Uterus (tissue), 4 donors: ENCODE results near the gene NDUFS2. TPM values are rescaled to one million over a fixed set of nuclear protein-coding genes. Genes with fewer than 3 reads are reported as not detected.

ENCODE experiments used
- DNase-seq, 2 donors: peaks; one replicate each; pipeline ENCODE4 v3.0.0-alpha.2; 2019 to 2020
- H3K27ac ChIP-seq, 2 donors: fragments of 200-600 bp; sonication (generic); 1 replicate in 1 of 2; 2 replicates in 1 of 2; pipeline ENCODE4 v1.5.1; 2016 to 2018
- H3K27me3 ChIP-seq, 2 donors: fragments of 200-600 bp; sonication (generic); one replicate each; pipeline ENCODE4 v1.5.1; 2018 to 2019; ENCODE audit warnings: control low read depth in 1 of 2
- H3K36me3 ChIP-seq, 2 donors: fragments of 200-600 bp; sonication (generic); one replicate each; pipeline ENCODE4 v1.5.1; 2019; ENCODE audit warnings: control low read depth in 1 of 2
- H3K4me1 ChIP-seq, 2 donors: fragments of 200-600 bp; sonication (generic); one replicate each; pipeline ENCODE4 v1.5.1; 2018 to 2019; ENCODE audit warnings: control low read depth in 1 of 2
- H3K4me3 ChIP-seq, 2 donors: fragments of 200-600 bp; sonication (generic); 1 replicate in 1 of 2; 2 replicates in 1 of 2; pipeline ENCODE4 v1.5.1; 2018 to 2019; ENCODE audit warnings: mild to moderate bottlenecking in 1 of 2
- H3K9me3 ChIP-seq, 2 donors: fragments of 200-600 bp; sonication (generic); one replicate each; pipeline ENCODE4 v1.5.1; 2019; ENCODE audit warnings: control low read depth in 1 of 2
- CTCF ChIP-seq, 4 experiments: fragments of 200-600 bp in 2 of 4; fragments of 450-650 bp in 2 of 4; sonication (generic) in 2 of 4; IDR thresholded peaks; one replicate each; pipeline ENCODE4 v1.5.1; 2016 to 2019; ENCODE audit warnings: antibody characterized with exemption in 4 of 4, mild to moderate bottlenecking in 2 of 4, moderate library complexity in 1 of 4
- POLR2A ChIP-seq, 2 donors: fragments of 450-650 bp; IDR thresholded peaks; one replicate each; pipeline ENCODE4 v1.6.1; 2016; ENCODE audit warnings: antibody characterized with exemption in 2 of 2, mild to moderate bottlenecking in 1 of 2, moderate library complexity in 1 of 2
- intact Hi-C: fragments of 100-400 bp; cut with DNase I; formaldehyde crosslinking; loops from one replicate; pipeline ENCODE4 v1.15.1; 2023; ENCODE audit warnings: low total_unique reads
- total RNA-seq, 4 donors: library from RNA; depleted of rRNA in 3 of 4; stranded (reverse); fragments of >200 nt in 3 of 4; gene quantifications; one replicate each; pipeline versions ENCODE4 v1.1.0 to v1.2.4, GENCODE V29; 2014 to 2023
- donor health status: DM: yes; HTN: yes; CAD: no.

NDUFS2 gene
- total RNA-seq, 4 donors from 2014 or later = 43.8 to 107 (median 93.9) TPM

- Histone ChIP-seq H3K27ac (no peak within 1 kb of the TSS), H3K36me3 (no peaks in the 10 kb centered on the region), H3K27me3 (peaks cover 3 to 10% of the 10 kb centered on the region in 2 donors), H3K9me3 (no peaks in the 10 kb centered on the region), H3K4me3 (peak within 1 kb of the TSS; percentile 28 to 35), H3K4me1 (no peaks in the 10 kb centered on the region)
- peak in 1 of 2 donors; percentile 18 for DNase-seq
- intact Hi-C loops = no loop called here
- TF ChIP-seq POLR2A (IDR thresholded peaks at IDR 0.05) (no peak), CTCF (IDR thresholded peaks at IDR 0.05) (no peak)
These were observed 56.5 kb downstream of the NDUFS2 start, which contains the start of gene PCP4L1 for GRCh38 chr1:161258439-161259344. TSS of gene PCP4L1 (plus strand) at chr1:161258745. CDS start at chr1:161258975, 230 bp downstream.

- Histone ChIP-seq H3K27me3 (peaks cover 3 to 10% of the 10 kb centered on the region in 2 donors), H3K9me3 (no peaks in the 10 kb centered on the region), H3K4me1 (no peaks in the 10 kb centered on the region), H3K27ac (no peak overlapping the region), H3K36me3 (no peaks in the 10 kb centered on the region), H3K4me3 (peak overlapping the region in 1 of 2 donors; percentile 35)
- DNase-seq = no peak
- TF ChIP-seq CTCF (IDR thresholded peaks at IDR 0.05) (no peak), POLR2A (IDR thresholded peaks at IDR 0.05) (no peak)
- intact Hi-C loops = no loop called here
These were observed 57.2 kb downstream of the NDUFS2 start for GRCh38 chr1:161259345-161259702.

GRCh38 chr1:161259765-161260164 is 57.6 kb downstream of the NDUFS2 start:
- Histone ChIP-seq H3K27ac (no peak overlapping the region), H3K4me3 (no peak overlapping the region), H3K9me3 (no peaks in the 10 kb centered on the region), H3K36me3 (no peaks in the 10 kb centered on the region), H3K27me3 (peaks cover 3 to 10% of the 10 kb centered on the region in 2 donors), H3K4me1 (no peaks in the 10 kb centered on the region)
- no peak for TF ChIP-seq POLR2A (IDR thresholded peaks at IDR 0.05)
- no peak for TF ChIP-seq CTCF (IDR thresholded peaks at IDR 0.05)
- intact Hi-C loops = no loop called here
- no peak for DNase-seq

GRCh38 chr1:161260376-161261260 is 58.5 kb downstream of the NDUFS2 start:
- Histone ChIP-seq H3K27me3 (peaks cover 3 to 10% of the 10 kb centered on the region in 2 donors), H3K9me3 (no peaks in the 10 kb centered on the region), H3K4me1 (no peaks in the 10 kb centered on the region), H3K27ac (no peak overlapping the region), H3K4me3 (no peak overlapping the region), H3K36me3 (no peaks in the 10 kb centered on the region)
- no peak for TF ChIP-seq CTCF (IDR thresholded peaks at IDR 0.05)
- no peak for TF ChIP-seq POLR2A (IDR thresholded peaks at IDR 0.05)
- intact Hi-C loops = no loop called here
- DNase-seq = no peak
